SK-N-MC (cell line): Measurements from ENCODE around the gene COL9A1.
"Not testable (repeated sequence)": the region's sequence is repeated elsewhere in the genome, so short reads cannot be mapped to it uniquely, and the experiment has no call there.

Experiments
- DNase-seq: peaks from one replicate; pipeline ENCODE4 v3.0.0-alpha.2; 2011; ENCODE audit warnings: low read depth, low spot score
- H3K27ac ChIP-seq: fragments of 200-600 bp; sonication (generic); 2 replicates; pipeline ENCODE4 v1.5.1; 2016; ENCODE audit warnings: mixed run types
- H3K36me3 ChIP-seq: fragments of 200-600 bp; sonication (generic); 2 replicates; pipeline ENCODE4 v1.6.1; 2017; ENCODE audit warnings: antibody characterized with exemption, low read length, mixed read lengths; ENCODE audit not compliant: insufficient read depth
- H3K4me3 ChIP-seq: fragments of 200-600 bp; sonication (generic); 2 replicates; pipeline ENCODE4 v1.5.1; 2016
- H3K9ac ChIP-seq: fragments of 200-600 bp; sonication (generic); 2 replicates; pipeline ENCODE4 v1.8.0; 2017; ENCODE audit warnings: mixed run types, mixed read lengths; ENCODE audit not compliant: insufficient read length
- H3K9me3 ChIP-seq: fragments of 200-600 bp; sonication (generic); 2 replicates; pipeline ENCODE4 v1.6.1; 2017; ENCODE audit warnings: low read depth, mild to moderate bottlenecking, antibody characterized with exemption, low read length, moderate library complexity, mixed read lengths
- EZH2 ChIP-seq: fragments of 200-600 bp; sonication (generic); IDR thresholded peaks from one replicate; pipeline ENCODE4 v1.6.1; 2017; ENCODE audit warnings: antibody characterized with exemption
- FOXP2 ChIP-seq: optimal IDR thresholded peaks from 2 replicates; pipeline ENCODE3; 2011; ENCODE audit warnings: mild to moderate bottlenecking, moderate library complexity; ENCODE audit not compliant: insufficient read depth; ENCODE audit errors: extremely low read length, control extremely low read depth
- POLR2AphosphoS5 ChIP-seq: IDR thresholded peaks from 2 replicates; pipeline ENCODE4 v1.6.1; 2012; ENCODE audit warnings: mild to moderate bottlenecking, low read depth, low read length, borderline replicate concordance

Gene COL9A1

GRCh38 chr6:70325009-70325408 is 22.1 kb upstream of the COL9A1 start:
- H3K9ac ChIP-seq: no peak overlapping the region
- TF ChIP-seq POLR2AphosphoS5 (no peak), EZH2 (no peak), FOXP2 (no peak)
- H3K36me3 ChIP-seq: no peaks in the 10 kb centered on the region
- H3K9me3 ChIP-seq: no peaks in the 10 kb centered on the region
- no peak for DNase-seq
- H3K4me3 ChIP-seq: no peak overlapping the region
- no peak overlapping the region for H3K27ac ChIP-seq

GRCh38 chr6:70317799-70318198 is 14.9 kb upstream of the COL9A1 start:
- H3K36me3 ChIP-seq, H3K9me3 ChIP-seq, H3K4me3 ChIP-seq, DNase-seq, H3K9ac ChIP-seq, H3K27ac ChIP-seq: not testable (repeated sequence)

- H3K27ac ChIP-seq: 0 out of 2 replicates have a peak overlapping the region, but pooled peaks have one; percentile 20
- no peak for TF ChIP-seq POLR2AphosphoS5
- no peak overlapping the region for H3K9ac ChIP-seq
- no peaks in the 10 kb centered on the region for H3K9me3 ChIP-seq
- H3K4me3 ChIP-seq: no peak overlapping the region
- DNase-seq: no peak
- no peaks in the 10 kb centered on the region for H3K36me3 ChIP-seq
Measured at GRCh38 chr6:70315079-70315751, 12.3 kb upstream of the COL9A1 start.

- H3K9ac ChIP-seq: no peak overlapping the region
- DNase-seq: peak; percentile 51
- no peaks in the 10 kb centered on the region for H3K36me3 ChIP-seq
- peak overlapping the region; percentile 62 for H3K4me3 ChIP-seq
- H3K27ac ChIP-seq: peak overlapping the region; percentile 51
- H3K9me3 ChIP-seq: no peaks in the 10 kb centered on the region
- TF ChIP-seq POLR2AphosphoS5: no peak
- TF ChIP-seq EZH2: no peak
- TF ChIP-seq FOXP2: no peak
Measured at GRCh38 chr6:70314296-70314695, 11.4 kb upstream of the COL9A1 start.

GRCh38 chr6:70312165-70312745 is 9.4 kb upstream of the COL9A1 start:
- Histone ChIP-seq H3K4me3 (peak overlapping the region; percentile 19; the same call in 1 of the 2 replicates), H3K36me3 (no peaks in the 10 kb centered on the region), H3K9ac (no peak overlapping the region), H3K9me3 (no peaks in the 10 kb centered on the region), H3K27ac (0 out of 2 replicates have a peak overlapping the region, but pooled peaks have one; percentile 15)
- TF ChIP-seq FOXP2 (no peak), EZH2 (no peak), POLR2AphosphoS5 (no peak)
- DNase-seq: peak; percentile 57

- Histone ChIP-seq H3K9me3 (no peaks in the 10 kb centered on the region), H3K9ac (no peak overlapping the region), H3K4me3 (no peak overlapping the region), H3K27ac (no peak overlapping the region), H3K36me3 (no peaks in the 10 kb centered on the region)
- peak; percentile 55 for DNase-seq
- TF ChIP-seq POLR2AphosphoS5: no peak
- TF ChIP-seq EZH2: no peak
- TF ChIP-seq FOXP2: no peak
Measured at GRCh38 chr6:70310063-70310694, 7.3 kb upstream of the COL9A1 start.

GRCh38 chr6:70309243-70309642 is 6.4 kb upstream of the COL9A1 start:
- no peak overlapping the region for H3K4me3 ChIP-seq
- TF ChIP-seq FOXP2 (no peak), EZH2 (no peak), POLR2AphosphoS5 (no peak)

GRCh38 chr6:70308142-70308541 is 5.3 kb upstream of the COL9A1 start:
- H3K36me3 ChIP-seq, DNase-seq, H3K9ac ChIP-seq, H3K9me3 ChIP-seq, H3K27ac ChIP-seq, H3K4me3 ChIP-seq: not testable (repeated sequence)

More at GRCh38 chr6:70309243-70309642, 6.4 kb upstream of the COL9A1 start:
- Histone ChIP-seq H3K27ac (no peak overlapping the region), H3K9ac (no peak overlapping the region), H3K36me3 (no peaks in the 10 kb centered on the region), H3K9me3 (no peaks in the 10 kb centered on the region)
- no peak for DNase-seq

GRCh38 chr6:70307008-70307407 is 4.1 kb upstream of the COL9A1 start:
- no peak overlapping the region for H3K27ac ChIP-seq
- DNase-seq: no peak
- H3K4me3 ChIP-seq: no peak overlapping the region
- H3K9ac ChIP-seq: no peak overlapping the region
- H3K9me3 ChIP-seq: no peaks in the 10 kb centered on the region
- H3K36me3 ChIP-seq: no peaks in the 10 kb centered on the region
- no peak for TF ChIP-seq POLR2AphosphoS5
- no peak for TF ChIP-seq FOXP2
- TF ChIP-seq EZH2: no peak
